22Rv1 (cell line): ENCODE data around the gene GALM.

Source experiments
- H3K27ac ChIP-seq: fragments of 450-650 bp; 2 replicates; pipeline ENCODE4 v1.5.1; 2017
- ZFX ChIP-seq: fragments of 450-650 bp; IDR thresholded peaks from 2 replicates; pipeline ENCODE4 v1.6.1; 2017; ENCODE audit warnings: antibody characterized with exemption, borderline replicate concordance
- TF ChIP-seq, protein P1 (sequence below): fragments of 450-650 bp; IDR thresholded peaks from 2 replicates; pipeline ENCODE4 v1.5.1; 2017; ENCODE audit warnings: mild to moderate bottlenecking

Gene GALM

DNA sequence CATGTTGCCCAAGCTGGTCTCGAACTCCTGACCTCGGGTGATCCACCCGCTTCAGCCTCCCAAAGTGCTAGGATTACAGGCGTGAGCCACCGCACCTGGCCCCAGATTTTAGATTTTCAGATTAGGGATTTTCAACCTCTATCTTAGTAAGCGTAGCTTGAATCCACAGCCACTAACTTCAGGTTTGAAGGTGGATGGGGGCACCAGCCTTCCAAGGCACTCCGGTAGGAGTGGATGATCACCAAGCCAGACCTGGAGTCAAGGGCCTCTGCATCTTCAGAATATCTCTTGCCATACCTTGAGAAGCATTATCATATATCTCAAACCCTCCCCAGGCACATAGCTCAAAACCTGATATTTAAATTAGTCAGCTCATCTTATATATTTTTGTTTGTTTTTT lies 17.9 kb downstream of the GALM start:
- H3K27ac ChIP-seq: no peak overlapping the region
- TF ChIP-seq, protein P1, sequence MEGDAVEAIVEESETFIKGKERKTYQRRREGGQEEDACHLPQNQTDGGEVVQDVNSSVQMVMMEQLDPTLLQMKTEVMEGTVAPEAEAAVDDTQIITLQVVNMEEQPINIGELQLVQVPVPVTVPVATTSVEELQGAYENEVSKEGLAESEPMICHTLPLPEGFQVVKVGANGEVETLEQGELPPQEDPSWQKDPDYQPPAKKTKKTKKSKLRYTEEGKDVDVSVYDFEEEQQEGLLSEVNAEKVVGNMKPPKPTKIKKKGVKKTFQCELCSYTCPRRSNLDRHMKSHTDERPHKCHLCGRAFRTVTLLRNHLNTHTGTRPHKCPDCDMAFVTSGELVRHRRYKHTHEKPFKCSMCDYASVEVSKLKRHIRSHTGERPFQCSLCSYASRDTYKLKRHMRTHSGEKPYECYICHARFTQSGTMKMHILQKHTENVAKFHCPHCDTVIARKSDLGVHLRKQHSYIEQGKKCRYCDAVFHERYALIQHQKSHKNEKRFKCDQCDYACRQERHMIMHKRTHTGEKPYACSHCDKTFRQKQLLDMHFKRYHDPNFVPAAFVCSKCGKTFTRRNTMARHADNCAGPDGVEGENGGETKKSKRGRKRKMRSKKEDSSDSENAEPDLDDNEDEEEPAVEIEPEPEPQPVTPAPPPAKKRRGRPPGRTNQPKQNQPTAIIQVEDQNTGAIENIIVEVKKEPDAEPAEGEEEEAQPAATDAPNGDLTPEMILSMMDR: no peak
- no peak for TF ChIP-seq ZFX

DNA sequence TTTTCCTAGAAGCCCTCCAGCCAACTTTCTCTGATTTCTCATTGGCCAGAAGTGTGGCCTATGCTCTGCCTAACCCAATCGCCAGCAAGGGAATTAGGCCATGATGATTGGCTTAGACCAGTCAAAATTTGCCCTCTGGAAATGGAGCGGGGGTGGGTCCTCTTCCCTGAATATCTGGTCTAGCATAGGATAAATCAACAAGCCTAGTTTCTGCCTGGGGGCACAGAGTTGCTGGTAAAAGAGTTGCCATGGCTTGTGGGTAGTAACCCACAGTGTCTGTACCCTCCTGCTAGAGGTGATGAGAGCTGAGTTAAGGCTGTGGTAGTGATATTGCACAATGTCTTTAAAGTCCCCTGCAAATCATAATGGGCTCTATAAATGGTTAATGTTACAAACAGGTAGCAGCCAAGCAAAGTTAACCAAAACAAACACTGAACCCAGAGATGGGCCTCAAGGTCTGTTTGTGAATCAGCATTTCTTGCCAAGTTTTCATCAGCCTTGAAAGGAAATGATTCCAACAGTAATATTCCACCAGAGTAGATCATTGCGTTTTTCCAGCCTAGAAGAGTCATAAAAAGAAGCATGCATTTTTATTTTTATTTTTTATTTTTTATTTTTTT lies 19.3 kb downstream of the GALM start:
- H3K27ac ChIP-seq: no peak overlapping the region
- TF ChIP-seq, protein P1: no peak
- no peak for TF ChIP-seq ZFX

DNA sequence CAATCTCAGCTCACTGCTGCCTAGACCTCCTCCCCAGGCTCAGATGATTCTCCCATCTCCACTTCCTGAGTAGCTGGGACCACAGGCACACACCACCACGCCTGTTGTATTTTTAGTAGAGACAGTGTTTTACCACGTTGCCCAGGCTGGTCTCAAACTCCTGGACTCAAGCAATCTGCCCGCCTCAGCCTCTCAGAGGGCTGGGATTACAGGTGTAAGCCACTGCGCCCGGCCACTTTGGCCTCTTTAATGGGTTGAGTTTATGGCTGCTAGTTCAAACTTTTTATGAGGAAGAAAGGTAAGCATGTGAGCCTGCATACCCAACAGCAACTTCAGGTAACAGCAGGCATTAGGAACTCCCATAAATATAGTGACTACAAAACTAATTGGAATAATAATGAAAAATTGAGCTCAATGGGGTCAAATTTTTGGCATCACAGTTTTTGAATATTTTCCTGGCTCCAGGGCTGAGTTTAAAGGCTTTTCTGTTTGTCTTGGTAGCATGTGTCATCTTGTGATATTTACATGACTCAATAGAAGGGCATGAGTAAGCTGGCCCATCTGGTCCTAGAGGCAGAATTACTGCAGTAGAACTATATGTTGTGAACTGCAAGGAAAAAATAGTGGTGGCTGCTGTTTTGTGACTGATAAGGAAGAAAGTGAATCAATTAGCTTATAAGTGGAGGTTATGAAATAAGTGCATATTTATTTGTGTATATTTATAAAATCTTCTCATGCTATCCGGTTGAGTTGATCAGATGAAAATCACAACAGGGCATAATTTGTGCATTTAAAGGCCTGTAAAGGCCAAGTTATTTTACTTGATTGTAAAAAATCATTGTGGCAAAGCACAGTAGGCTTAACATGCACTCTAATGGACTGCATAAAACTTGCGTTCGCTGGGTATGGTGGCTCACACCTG lies 24.8 kb downstream of the GALM start:
- peak overlapping the region; percentile 50 for H3K27ac ChIP-seq
- no peak for TF ChIP-seq ZFX
- TF ChIP-seq, protein P1: no peak

DNA sequence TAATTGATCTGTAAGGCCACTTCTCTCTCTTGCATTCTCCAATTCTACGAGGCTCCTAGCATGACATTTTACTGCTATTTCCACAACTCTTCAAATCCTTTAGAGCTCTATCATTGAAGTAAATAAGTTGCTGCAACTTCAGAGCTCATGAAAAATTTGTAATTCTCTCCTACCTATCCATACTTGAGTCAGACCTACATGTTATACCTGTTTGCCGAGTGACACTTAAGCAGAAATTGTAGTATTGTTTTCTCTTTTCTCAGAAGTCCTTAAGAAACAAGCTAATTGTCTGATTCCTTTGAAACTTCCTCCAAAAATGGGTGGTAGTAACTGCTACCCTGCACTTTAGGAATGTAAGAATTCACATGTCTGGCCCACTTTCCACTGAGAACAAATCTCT lies 26.1 kb downstream of the GALM start:
- TF ChIP-seq, protein P1: no peak
- no peak for TF ChIP-seq ZFX
- H3K27ac ChIP-seq: no peak overlapping the region

DNA sequence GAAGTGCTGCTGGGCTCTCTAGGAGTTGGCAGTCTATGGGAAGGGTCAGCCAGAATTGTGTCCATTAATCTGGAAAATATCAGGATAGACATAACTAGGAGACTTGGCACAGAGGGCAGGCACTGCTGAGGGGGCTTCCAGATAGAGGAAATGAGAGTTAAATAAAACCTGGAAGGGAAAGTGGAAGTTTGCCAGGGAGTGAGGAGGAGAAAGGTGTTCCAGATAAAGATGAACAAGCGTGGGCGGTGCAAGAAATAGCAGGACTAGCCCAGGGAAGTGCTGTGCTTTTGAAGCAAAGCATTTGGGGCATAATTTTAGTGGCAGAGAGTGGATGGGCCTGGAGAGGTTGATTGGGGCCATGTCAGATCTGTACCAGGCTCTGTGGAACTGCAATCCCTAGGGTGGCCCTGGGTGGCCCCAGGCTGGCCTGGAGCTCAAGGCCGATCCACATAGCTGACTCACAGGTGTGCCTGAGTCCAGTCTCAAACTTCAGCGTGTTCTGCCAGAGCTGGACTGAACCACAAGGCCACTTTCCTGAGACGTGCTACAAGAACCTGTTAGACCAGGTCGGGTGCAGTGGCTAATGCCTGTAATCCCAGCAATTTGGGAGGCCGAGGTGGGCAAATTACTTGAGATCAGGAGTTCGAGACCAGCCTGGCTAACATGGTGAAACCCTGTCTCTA lies 26.9 kb downstream of the GALM start:
- no peak overlapping the region for H3K27ac ChIP-seq
- TF ChIP-seq, protein P1: no peak
- TF ChIP-seq ZFX: no peak

DNA sequence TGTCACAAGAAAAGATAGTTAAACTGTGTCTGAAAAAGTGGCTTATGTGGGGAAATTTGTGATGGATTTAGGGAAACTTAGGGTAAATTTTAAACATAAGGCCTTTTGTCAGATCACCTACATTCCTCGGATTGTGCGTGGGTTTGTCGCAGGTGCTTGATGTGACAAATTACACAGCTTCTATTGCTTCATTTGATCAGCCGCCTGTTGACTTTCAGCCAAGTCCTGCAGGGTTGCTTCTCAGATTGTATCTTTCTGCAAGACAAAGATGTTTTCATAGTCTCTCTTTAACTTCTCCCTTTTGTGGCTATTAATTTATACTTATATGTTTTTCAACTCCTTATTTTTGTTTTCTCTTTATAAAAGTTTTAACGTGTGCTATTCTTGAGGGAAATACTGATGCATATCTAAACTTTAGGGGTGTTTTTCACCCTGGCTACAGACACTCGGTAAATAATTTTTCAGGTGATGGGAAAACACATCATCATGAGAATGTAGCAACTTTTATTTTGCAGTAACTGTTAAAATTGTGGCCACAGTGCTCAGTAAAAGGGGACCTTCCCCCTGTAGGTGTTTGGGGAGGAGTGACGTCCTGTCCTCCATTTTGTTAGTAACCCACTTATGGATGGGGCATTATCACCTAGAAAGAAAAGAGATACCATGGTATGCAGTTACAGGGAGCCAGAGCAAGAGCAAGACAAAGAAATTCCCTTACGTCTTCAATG lies 31.4 kb downstream of the GALM start:
- no peak for TF ChIP-seq ZFX
- TF ChIP-seq, protein P1: no peak
- H3K27ac ChIP-seq: no peak overlapping the region
